Measurements from ENCODE around the gene MCM3AP. TPM values are rescaled to one million over a fixed set of nuclear protein-coding genes. Genes with fewer than 3 reads are reported as not detected.
A peak's percentile ranks its signal among the peaks of the same experiment; 100 is the strongest.

Gene MCM3AP
- total and polyA plus RNA-seq, 9 of the 15 experiments (the other 6 are each of a cell fraction or from before 2014, with no cell fraction given): 6.5 to 179 (median 69.6) TPM

- TF ChIP-seq PHTF2 (CRISPR knock-in tag; IDR thresholded peaks at IDR 0.05) (no peak), ZNF133 (CRISPR knock-in tag; IDR thresholded peaks at IDR 0.05) (no peak), ZNF445 (CRISPR knock-in tag; IDR thresholded peaks at IDR 0.05; ENCODE audit: low read depth) (no peak), EGR1 (conservative IDR thresholded peaks at IDR 0.05) (peak; percentile 37; the same call in 1 of the 2 replicates), HDAC2 (IDR thresholded peaks at IDR 0.05) (peak; percentile 93; the same call in 1 of the 2 replicates), ZFX (CRISPR knock-in tag; IDR thresholded peaks at IDR 0.05) (no peak), OTX1 (CRISPR knock-in tag; IDR thresholded peaks at IDR 0.05) (no peak), SRSF7 (optimal IDR thresholded peaks at IDR 0.05; ENCODE audit: low read depth, low read length) (no peak), SRSF1 (IDR thresholded peaks at IDR 0.05; ENCODE audit: low read depth, low read length) (no peak), ZSCAN29 (IDR thresholded peaks at IDR 0.05) (no peak), NONO (IDR thresholded peaks at IDR 0.05; ENCODE audit: low read depth in 2 of 2, low read length in 1 of 2) (peak in 1 of 2 experiments; percentile 77; a peak in 1 of 4 replicates), ZNF316 (IDR thresholded peaks at IDR 0.05) (no peak), SREBF1 (IDR thresholded peaks at IDR 0.05; ENCODE audit: borderline replicate concordance, low read depth, low read length) (no peak), GABPB2 (CRISPR knock-in tag; conservative IDR thresholded peaks at IDR 0.05) (no peak), ZNF24 (IDR thresholded peaks at IDR 0.05) (0 out of 2 replicates have a peak, but pooled peaks have one; percentile 19), MLLT1 (IDR thresholded peaks at IDR 0.05) (peak; percentile 87 to 90; a peak in 3 of 4 replicates), GTF3C2 (IDR thresholded peaks at IDR 0.05; ENCODE audit: borderline replicate concordance, extremely low read depth, insufficient read length) (no peak), ATF1 (CRISPR knock-in tag; IDR thresholded peaks at IDR 0.05) (no peak), ATF1 (tag; IDR thresholded peaks at IDR 0.05) (peak; percentile 68), HINFP (tag; conservative IDR thresholded peaks at IDR 0.05; ENCODE audit: low read depth) (0 out of 2 replicates have a peak, but pooled peaks have one; percentile 17)
- TF ChIP-seq, protein P1, sequence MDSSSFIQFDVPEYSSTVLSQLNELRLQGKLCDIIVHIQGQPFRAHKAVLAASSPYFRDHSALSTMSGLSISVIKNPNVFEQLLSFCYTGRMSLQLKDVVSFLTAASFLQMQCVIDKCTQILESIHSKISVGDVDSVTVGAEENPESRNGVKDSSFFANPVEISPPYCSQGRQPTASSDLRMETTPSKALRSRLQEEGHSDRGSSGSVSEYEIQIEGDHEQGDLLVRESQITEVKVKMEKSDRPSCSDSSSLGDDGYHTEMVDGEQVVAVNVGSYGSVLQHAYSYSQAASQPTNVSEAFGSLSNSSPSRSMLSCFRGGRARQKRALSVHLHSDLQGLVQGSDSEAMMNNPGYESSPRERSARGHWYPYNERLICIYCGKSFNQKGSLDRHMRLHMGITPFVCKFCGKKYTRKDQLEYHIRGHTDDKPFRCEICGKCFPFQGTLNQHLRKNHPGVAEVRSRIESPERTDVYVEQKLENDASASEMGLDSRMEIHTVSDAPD (CRISPR knock-in tag; IDR thresholded peaks at IDR 0.05): no peak
- TF ChIP-seq, protein P2, sequence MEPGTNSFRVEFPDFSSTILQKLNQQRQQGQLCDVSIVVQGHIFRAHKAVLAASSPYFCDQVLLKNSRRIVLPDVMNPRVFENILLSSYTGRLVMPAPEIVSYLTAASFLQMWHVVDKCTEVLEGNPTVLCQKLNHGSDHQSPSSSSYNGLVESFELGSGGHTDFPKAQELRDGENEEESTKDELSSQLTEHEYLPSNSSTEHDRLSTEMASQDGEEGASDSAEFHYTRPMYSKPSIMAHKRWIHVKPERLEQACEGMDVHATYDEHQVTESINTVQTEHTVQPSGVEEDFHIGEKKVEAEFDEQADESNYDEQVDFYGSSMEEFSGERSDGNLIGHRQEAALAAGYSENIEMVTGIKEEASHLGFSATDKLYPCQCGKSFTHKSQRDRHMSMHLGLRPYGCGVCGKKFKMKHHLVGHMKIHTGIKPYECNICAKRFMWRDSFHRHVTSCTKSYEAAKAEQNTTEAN (CRISPR knock-in tag; IDR thresholded peaks at IDR 0.05): no peak
Measured at GRCh38 chr21:46320331-46320801, 35.0 kb upstream of the MCM3AP start (continued).

Measured in K562 (cell line).